HEK293 (cell line): Measurements from ENCODE around the gene SAMD11.

Experiments used
- CTCF ChIP-seq: fragments of 450-650 bp; formaldehyde crosslinking; IDR thresholded peaks from 2 replicates; pipeline ENCODE4 v1.5.1; 2016; ENCODE audit warnings: missing biosample characterization, missing genetic modification characterization
- REST ChIP-seq: fragments of 450-650 bp; formaldehyde crosslinking; IDR thresholded peaks from 2 replicates; pipeline ENCODE4 v1.5.1; 2016; ENCODE audit warnings: missing biosample characterization, missing genetic modification characterization
- ZFP3 ChIP-seq: fragments of 450-650 bp; formaldehyde crosslinking; IDR thresholded peaks from 2 replicates; pipeline ENCODE4 v1.5.1; 2016; ENCODE audit warnings: low read depth, missing biosample characterization, missing genetic modification characterization
- ZNF324 ChIP-seq: fragments of 450-650 bp; formaldehyde crosslinking; IDR thresholded peaks from 2 replicates; pipeline ENCODE4 v1.5.1; 2016; ENCODE audit warnings: missing biosample characterization, missing genetic modification characterization
- ZNF398 ChIP-seq: fragments of 450-650 bp; formaldehyde crosslinking; IDR thresholded peaks from 2 replicates; pipeline ENCODE4 v1.5.1; 2017; ENCODE audit warnings: missing biosample characterization, missing genetic modification characterization

- TF ChIP-seq ZFP3 (tag by site-specific recombination) (no peak), CTCF (tag by site-specific recombination) (no peak), ZNF324 (tag by site-specific recombination) (no peak), REST (tag by site-specific recombination) (no peak), ZNF398 (tag by site-specific recombination) (no peak)
These were observed 10.1 kb upstream of the SAMD11 start for GRCh38 chr1:913491-914130.
